Activated gamma-delta T cell treated with anti-CD3 and anti-CD28 coated beads, Interleukin-2, amount 50 U/mL, for 16 hours (primary cell): Measurements from ENCODE around the gene TXK.

Source experiments
- DNase-seq: peaks from one replicate; pipeline ENCODE4 v3.0.0-alpha.2; 2020; ENCODE audit warnings: low read depth

The TXK gene

GRCh38 chr4:48047896-48048295 lies 86.2 kb downstream of the TXK start:
- DNase-seq = no peak

- DNase-seq = peak; percentile 69
These were observed 86.6 kb downstream of the TXK start for GRCh38 chr4:48047421-48047844.

- no peak for DNase-seq
These were observed 88.0 kb downstream of the TXK start for GRCh38 chr4:48046059-48046458.

GRCh38 chr4:48044298-48044697 lies 89.8 kb downstream of the TXK start:
- no peak for DNase-seq

GRCh38 chr4:48043504-48043903 lies 90.5 kb downstream of the TXK start:
- DNase-seq = no peak

- DNase-seq = no peak
These were observed 91.0 kb downstream of the TXK start for GRCh38 chr4:48042979-48043461.

- no peak for DNase-seq
These were observed 92.4 kb downstream of the TXK start for GRCh38 chr4:48041535-48042137.

GRCh38 chr4:48039561-48039960 lies 94.5 kb downstream of the TXK start:
- DNase-seq = no peak

- DNase-seq = no peak
These were observed 95.4 kb downstream of the TXK start for GRCh38 chr4:48038666-48039065.

- DNase-seq = no peak
These were observed 97.0 kb downstream of the TXK start for GRCh38 chr4:48037117-48037462.

GRCh38 chr4:48035952-48036351 lies 98.1 kb downstream of the TXK start:
- DNase-seq = no peak

GRCh38 chr4:48033825-48034413 lies 100.1 kb downstream of the TXK start:
- DNase-seq = peak; percentile 49

GRCh38 chr4:48033412-48033811 lies 100.6 kb downstream of the TXK start:
- DNase-seq = no peak

GRCh38 chr4:48032721-48033120 lies 101.3 kb downstream of the TXK start:
- DNase-seq = no peak

GRCh38 chr4:48031802-48032525 lies 102.1 kb downstream of the TXK start:
- no peak for DNase-seq

- DNase-seq = no peak
These were observed 103.6 kb downstream of the TXK start for GRCh38 chr4:48030470-48030869.

- no peak for DNase-seq
These were observed 105.4 kb downstream of the TXK start for GRCh38 chr4:48028696-48029095.

- DNase-seq = no peak
These were observed 106.4 kb downstream of the TXK start for GRCh38 chr4:48027653-48028052.

GRCh38 chr4:48025005-48025404 lies 109.0 kb downstream of the TXK start:
- DNase-seq = no peak

- DNase-seq = no peak
These were observed 109.5 kb downstream of the TXK start for GRCh38 chr4:48024522-48024921.

GRCh38 chr4:48022192-48022799 lies 111.8 kb downstream of the TXK start:
- no peak for DNase-seq

- no peak for DNase-seq
These were observed 113.0 kb downstream of the TXK start for GRCh38 chr4:48021100-48021499.

- DNase-seq = no peak
These were observed 115.9 kb downstream of the TXK start for GRCh38 chr4:48018112-48018511.
